ENCODE measurements around the gene TSSK6. TPM values are rescaled to one million over a fixed set of nuclear protein-coding genes. Genes with fewer than 3 reads are reported as not detected.

The TSSK6 gene
- total RNA-seq, 2 experiments from 2014 or later: 3.4 to 3.9 TPM

Other genes with a start within 250 kb of the TSSK6 start
- not detected for gene TM6SF2, start 242.2 kb downstream of the TSSK6 start, total RNA-seq
- gene SUGP1, start 195.0 kb downstream of the TSSK6 start, total RNA-seq: 10 to 100 TPM; 58.9 to 60.9 TPM
- 10 to 100 TPM; 67.0 to 67.4 TPM for gene MAU2, start 194.7 kb downstream of the TSSK6 start, total RNA-seq
- gene GATAD2A, start 109.9 kb downstream of the TSSK6 start, total RNA-seq: 100 to 1,000 TPM; 180 TPM
- 100 to 1,000 TPM; 388 to 413 TPM for gene NDUFA13, start 677 bp upstream of the TSSK6 start, total RNA-seq
- 10 to 100 TPM; 10.0 to 10.6 TPM for gene YJEFN3, start 13.4 kb upstream of the TSSK6 start, total RNA-seq
- under 1 TPM; 0.16 to 0.24 TPM for gene CILP2, start 22.7 kb upstream of the TSSK6 start, total RNA-seq
- 10 to 100 TPM; 33.8 to 34.1 TPM for gene PBX4, start 103.1 kb upstream of the TSSK6 start, total RNA-seq
- 10 to 100 TPM; 44.8 to 50.8 TPM for gene LPAR2, start 112.7 kb upstream of the TSSK6 start, total RNA-seq
- gene GMIP, start 128.1 kb upstream of the TSSK6 start, total RNA-seq: 100 to 1,000 TPM in 1 of 2 experiments, 10 to 100 TPM in 1; 96.7 to 104 TPM
- gene ATP13A1, start 148.1 kb upstream of the TSSK6 start, total RNA-seq: 10 to 100 TPM; 78.6 to 78.8 TPM
- 10 to 100 TPM; 74.2 to 87.8 TPM for gene ZNF101, start 153.3 kb upstream of the TSSK6 start, total RNA-seq
- 1 to 10 TPM; 6.9 TPM for gene ZNF14, start 217.6 kb upstream of the TSSK6 start, total RNA-seq

All from activated CD8-positive, alpha-beta T cell treated with anti-CD3 and anti-CD28 coated beads, Interleukin-2, amount 10 ng/mL, durations not matched to agents 7 days and 5 days (primary cell).